ENCODE data around the gene PTPRO.

GRCh38 chr12:15387772-15388171 lies 65.5 kb downstream of the PTPRO start:
- no peak for TF ChIP-seq CTCF (IDR thresholded peaks at IDR 0.05)
- no peak for TF ChIP-seq POLR2A (IDR thresholded peaks at IDR 0.05)

All from body of pancreas (tissue), 4 donors.